OCI-LY7 (cell line): ENCODE results near the gene TNN. TPM values are rescaled to one million over a fixed set of nuclear protein-coding genes. Genes with fewer than 3 reads are reported as not detected.

ENCODE experiments used
- BruUV-seq: library from RNA; stranded (reverse); fragments of 400-500 nt; replicated peaks from 2 replicates; lab custom pipeline; 2021; lab: Mats Ljungman, UMichigan
- CTCF ChIA-PET: fragments of 300-600 bp; sonication (Branson Sonifier 250); formaldehyde crosslinking; loops from one replicate; lab custom pipeline; 2022; ENCODE audit warnings: antibody characterized with exemption; ENCODE audit not compliant: unreplicated experiment; lab: Charles Lee
- POLR2A ChIA-PET: fragments of 300-600 bp; sonication (Branson Sonifier 250); formaldehyde crosslinking; loops from one replicate; lab custom pipeline; 2022; ENCODE audit warnings: antibody characterized with exemption; lab: Charles Lee
- DNase-seq: peaks from one replicate; pipeline ENCODE4 v3.0.0-alpha.2; 2015; ENCODE audit warnings: low spot score
- H2AFZ ChIP-seq: fragments of 200-600 bp; sonication (generic), shearing (Covaris generic); 2 replicates; pipeline ENCODE4 v1.6.1; 2014; ENCODE audit warnings: mild to moderate bottlenecking, antibody characterized with exemption, low read length, moderate library complexity
- H3K27ac ChIP-seq: fragments of 200-600 bp; sonication (generic); 2 replicates; pipeline ENCODE4 v1.5.1; 2014; ENCODE audit warnings: mixed run types, low read depth, mild to moderate bottlenecking, moderate library complexity, low read length, inconsistent platforms; ENCODE audit not compliant: poor library complexity, severe bottlenecking
- H3K36me3 ChIP-seq: fragments of 200-600 bp; sonication (generic); 2 replicates; pipeline ENCODE4 v1.6.1; 2014; ENCODE audit warnings: mild to moderate bottlenecking, antibody characterized with exemption, low read length, moderate library complexity, mixed read lengths; ENCODE audit not compliant: insufficient read depth
- H3K4me1 ChIP-seq: fragments of 200-600 bp; sonication (generic); 2 replicates; pipeline ENCODE4 v1.5.1; 2014; ENCODE audit warnings: mild to moderate bottlenecking, low read length; ENCODE audit not compliant: insufficient read depth, poor library complexity, severe bottlenecking
- H3K4me2 ChIP-seq: fragments of 200-600 bp; sonication (generic); 2 replicates; pipeline ENCODE4 v1.6.1; 2014; ENCODE audit warnings: mild to moderate bottlenecking, low read length
- H3K4me3 ChIP-seq: fragments of 200-600 bp; sonication (generic); 2 replicates; pipeline ENCODE4 v1.5.1; 2014; ENCODE audit warnings: mild to moderate bottlenecking, low read depth, low read length; ENCODE audit not compliant: poor library complexity, severe bottlenecking
- H3K79me2 ChIP-seq: fragments of 200-600 bp; sonication (generic); 2 replicates; pipeline ENCODE4 v1.6.1; 2016; ENCODE audit warnings: low read depth, mild to moderate bottlenecking, low read length, moderate library complexity, mixed read lengths; ENCODE audit not compliant: insufficient read depth
- H3K9me2 ChIP-seq: fragments of 200-600 bp; sonication (generic); 2 replicates; pipeline ENCODE4 v1.6.1; 2016; ENCODE audit warnings: mild to moderate bottlenecking, low read length, mixed read lengths; ENCODE audit not compliant: insufficient read depth
- H3K9me3 ChIP-seq: fragments of 200-600 bp; sonication (generic); 2 replicates; pipeline ENCODE4 v1.6.1; 2014; ENCODE audit warnings: mild to moderate bottlenecking, mixed run types, low read length, mixed read lengths
- H4K20me1 ChIP-seq: fragments of 200-600 bp; sonication (generic); 2 replicates; pipeline ENCODE4 v1.6.1; 2014; ENCODE audit warnings: mild to moderate bottlenecking, antibody characterized with exemption, low read length, moderate library complexity, mixed read lengths; ENCODE audit not compliant: insufficient read depth
- CTCF ChIP-seq: fragments of 200-600 bp; sonication (generic); conservative IDR thresholded peaks from 2 replicates; pipeline ENCODE4 v1.5.1; 2014; ENCODE audit warnings: mild to moderate bottlenecking, antibody characterized with exemption, low read length, moderate library complexity, mixed read lengths
- EZH2phosphoT487 ChIP-seq: fragments of 200-600 bp; sonication (generic); IDR thresholded peaks from 2 replicates; pipeline ENCODE4 v1.6.1; 2018; ENCODE audit warnings: low read depth, borderline replicate concordance, mild to moderate bottlenecking, mixed run types, antibody characterized with exemption, low read length, moderate library complexity, mixed read lengths
- intact Hi-C: fragments of 100-400 bp; cut with micrococcal nuclease; formaldehyde crosslinking; loops from one replicate; pipeline ENCODE4 v1.10.0; 2022; ENCODE audit not compliant: unreplicated experiment
- total RNA-seq, 2 experiments: library from RNA; depleted of rRNA in 1 of 2; stranded (reverse); fragments of >200 nt in 1 of 2; shearing (Covaris generic) in 1 of 2; gene quantifications; 2 replicates each; pipeline ENCODE4 v1.2.3, GENCODE V29; 2014 to 2022

Gene TNN
- total RNA-seq, 2 experiments from 2014 or later = not detected

GRCh38 chr1:175183586-175183985 is 116.0 kb downstream of the TNN start:
- TF ChIP-seq EZH2phosphoT487 (no peak), CTCF (no peak)
- Histone ChIP-seq H3K79me2 (peaks cover 99% of the 10 kb centered on the region), H3K36me3 (peaks cover 93% of the 10 kb centered on the region), H3K4me2 (no peak overlapping the region), H2AFZ (no peak overlapping the region), H4K20me1 (peaks cover 17% of the 10 kb centered on the region; the same call in 1 of the 2 replicates), H3K4me1 (peaks cover 70% of the 10 kb centered on the region), H3K9me2 (no peaks in the 10 kb centered on the region), H3K9me3 (no peaks in the 10 kb centered on the region), H3K4me3 (no peak overlapping the region), H3K27ac (no peak overlapping the region)
- BruUV-seq = no TSS peak
- intact Hi-C loops = no loop called here
- ChIA-PET POLR2A (interaction anchor here (1.3 to 2.1 kb wide), 5 partner anchors 8 to 26 kb away, joined by 3 to 8 read pairs (median 5); no protein-coding TSS in a partner anchor), CTCF (no interaction called here)
- no peak for DNase-seq

GRCh38 chr1:175185903-175186302 is 118.3 kb downstream of the TNN start:
- intact Hi-C loops = no loop called here
- no peak overlapping the region for H3K27ac ChIP-seq

More at GRCh38 chr1:175185903-175186302, 118.3 kb downstream of the TNN start:
- Histone ChIP-seq H4K20me1 (peaks cover 18% of the 10 kb centered on the region; the same call in 1 of the 2 replicates), H3K4me2 (peak overlapping the region; percentile 98; the same call in 1 of the 2 replicates), H3K79me2 (peaks cover 99% of the 10 kb centered on the region), H3K9me2 (no peaks in the 10 kb centered on the region), H3K36me3 (peaks cover 97% of the 10 kb centered on the region), H3K9me3 (no peaks in the 10 kb centered on the region), H3K4me3 (no peak overlapping the region), H3K4me1 (peaks cover 82% of the 10 kb centered on the region), H2AFZ (no peak overlapping the region)
- no peak for TF ChIP-seq EZH2phosphoT487
- TF ChIP-seq CTCF = 0 out of 2 replicates have a peak, but pooled peaks have one; percentile 8
- no peak for DNase-seq
- ChIA-PET CTCF (no interaction called here), POLR2A (interaction anchor here (0.7 to 1.5 kb wide), 3 partner anchors 12 to 31 kb away, joined by 3 to 4 read pairs (median 3); no protein-coding TSS in a partner anchor)
- no TSS peak for BruUV-seq
